ENCODE measurements around the gene PHF23. TPM values are rescaled to one million over a fixed set of nuclear protein-coding genes. Genes with fewer than 3 reads are reported as not detected.
A peak's percentile ranks its signal among the peaks of the same experiment; 100 is the strongest.

Gene PHF23
- total RNA-seq, 1 experiment from 2014 or later, result 48.5 TPM

DNA sequence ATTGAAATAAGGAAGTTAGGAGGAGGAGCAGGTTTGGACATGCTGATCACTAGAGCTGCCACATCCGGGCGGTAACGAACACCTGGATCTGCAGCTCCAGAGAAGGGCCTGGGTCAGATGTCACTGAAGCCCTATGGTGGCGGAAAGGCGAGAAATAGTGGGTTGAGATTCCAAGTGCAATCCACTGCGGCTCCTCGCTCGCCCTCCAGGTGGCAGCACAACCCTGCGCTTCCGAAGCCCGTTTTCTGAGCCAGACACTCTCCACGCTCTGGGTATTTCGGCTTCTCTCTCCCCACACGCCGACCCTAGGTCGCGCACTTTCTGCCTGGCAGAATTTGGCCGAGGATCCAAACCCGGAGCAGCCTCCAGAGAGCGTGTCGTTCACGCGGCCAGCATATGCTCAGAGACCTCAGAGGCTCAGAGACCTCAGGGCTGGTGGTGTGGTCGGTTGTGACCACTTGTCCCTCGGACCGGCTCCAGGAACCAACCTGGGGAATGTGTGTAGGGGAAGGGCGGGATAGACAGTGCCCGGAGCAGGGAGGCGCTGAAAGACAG lies 41.3 kb upstream of the PHF23 start:
- no peaks in the 10 kb centered on the region for H3K27me3 ChIP-seq (ENCODE audit: insufficient read depth, low read length)
- CTCF ChIA-PET, result interaction anchor here (0.6 to 2.0 kb wide), 12 partner anchors 11 to 280 kb away, joined by 3 to 38 read pairs (median 4); partner anchors contain the start of gene NEURL4
- POLR2A ChIA-PET, result interaction anchor here (0.7 to 1.8 kb wide), 9 partner anchors 16 to 298 kb away, joined by 3 to 8 read pairs (median 4); partner anchors contain the start of genes CD68, NEURL4 and TMEM102
- RAD21 ChIA-PET (ENCODE audit: low non-redundant PET in 1 of 2, low total read pairs in 2 of 2, uncharacterized antibody in 2 of 2, unreplicated experiment in 2 of 2), result interaction anchor here (1.2 to 1.5 kb wide), 3 partner anchors 16 to 156 kb away, joined by 3 to 17 read pairs (median 14); no protein-coding TSS in a partner anchor
- H3K9ac ChIP-seq (ENCODE audit: low read length), result peak overlapping the region; percentile 93
- no TSS peak for BruUV-seq (replicated peaks)
- TF ChIP-seq YY1 (IDR thresholded peaks at IDR 0.05; ENCODE audit: extremely low read depth, insufficient replicate concordance, low read depth, low read length), result no peak
- no peak for TF ChIP-seq ZNF274 (IDR thresholded peaks at IDR 0.05; ENCODE audit: low read depth, low read length)
- TF ChIP-seq, protein P1, sequence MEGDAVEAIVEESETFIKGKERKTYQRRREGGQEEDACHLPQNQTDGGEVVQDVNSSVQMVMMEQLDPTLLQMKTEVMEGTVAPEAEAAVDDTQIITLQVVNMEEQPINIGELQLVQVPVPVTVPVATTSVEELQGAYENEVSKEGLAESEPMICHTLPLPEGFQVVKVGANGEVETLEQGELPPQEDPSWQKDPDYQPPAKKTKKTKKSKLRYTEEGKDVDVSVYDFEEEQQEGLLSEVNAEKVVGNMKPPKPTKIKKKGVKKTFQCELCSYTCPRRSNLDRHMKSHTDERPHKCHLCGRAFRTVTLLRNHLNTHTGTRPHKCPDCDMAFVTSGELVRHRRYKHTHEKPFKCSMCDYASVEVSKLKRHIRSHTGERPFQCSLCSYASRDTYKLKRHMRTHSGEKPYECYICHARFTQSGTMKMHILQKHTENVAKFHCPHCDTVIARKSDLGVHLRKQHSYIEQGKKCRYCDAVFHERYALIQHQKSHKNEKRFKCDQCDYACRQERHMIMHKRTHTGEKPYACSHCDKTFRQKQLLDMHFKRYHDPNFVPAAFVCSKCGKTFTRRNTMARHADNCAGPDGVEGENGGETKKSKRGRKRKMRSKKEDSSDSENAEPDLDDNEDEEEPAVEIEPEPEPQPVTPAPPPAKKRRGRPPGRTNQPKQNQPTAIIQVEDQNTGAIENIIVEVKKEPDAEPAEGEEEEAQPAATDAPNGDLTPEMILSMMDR (IDR thresholded peaks at IDR 0.05 in 2 of 3, conservative IDR thresholded peaks at IDR 0.05 in 1 of 3; ENCODE audit: borderline replicate concordance in 1 of 3, insufficient read depth in 1 of 3, low read depth in 2 of 3, low read length in 2 of 3), result peak; percentile 91 to 97 (median 95)
- peak; percentile 98 for TF ChIP-seq RAD21 (IDR thresholded peaks at IDR 0.05; ENCODE audit: low read depth)
- TF ChIP-seq POLR2AphosphoS5 (IDR thresholded peaks at IDR 0.05; ENCODE audit: low read depth, low read length), result peak; percentile 40; the same call in 1 of the 2 replicates
- no peak; the same call in 1 of the 2 replicates for TF ChIP-seq SP1 (IDR thresholded peaks at IDR 0.05; ENCODE audit: low read depth)
- TF ChIP-seq, protein P2, sequence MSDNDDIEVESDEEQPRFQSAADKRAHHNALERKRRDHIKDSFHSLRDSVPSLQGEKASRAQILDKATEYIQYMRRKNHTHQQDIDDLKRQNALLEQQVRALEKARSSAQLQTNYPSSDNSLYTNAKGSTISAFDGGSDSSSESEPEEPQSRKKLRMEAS (IDR thresholded peaks at IDR 0.05), result peak; percentile 66
- no peak for TF ChIP-seq SIN3A (IDR thresholded peaks at IDR 0.05; ENCODE audit: low read depth)
- no peak for TF ChIP-seq EZH2phosphoT487 (IDR thresholded peaks at IDR 0.05; ENCODE audit: borderline replicate concordance)
- no peaks in the 10 kb centered on the region for H3K36me3 ChIP-seq (ENCODE audit: control insufficient read depth in 1 of 2, insufficient read depth in 2 of 2, low read length in 2 of 2)
- no peaks in the 10 kb centered on the region for H4K20me1 ChIP-seq (ENCODE audit: insufficient read depth)
- ATAC-seq, result peak; percentile 73
- H3K9me2 ChIP-seq (ENCODE audit: insufficient read depth), result no peaks in the 10 kb centered on the region
- peak overlapping the region; percentile 45 to 65 for H3K4me3 ChIP-seq (replicated peaks in 1 of 2; ENCODE audit: low read depth in 1 of 2, low read length in 2 of 2)
- H3K27ac ChIP-seq (ENCODE audit: low read depth, low read length), result peak overlapping the region; percentile 73
- DNase-seq (ENCODE audit: low read depth, low spot score), result peak; percentile 70
- intact Hi-C loops (cut with micrococcal nuclease), result loop anchor here (1.0 to 2.0 kb wide), 3 partner anchors 16 to 66 kb away; partner anchors contain the start of gene CLDN7
- H3K4me2 ChIP-seq (ENCODE audit: low read length), result peak overlapping the region; percentile 98
- peaks cover 13 to 34% of the 10 kb centered on the region in 2 experiments for H3K4me1 ChIP-seq (ENCODE audit: control insufficient read depth in 1 of 2, insufficient read depth in 2 of 2, low read length in 2 of 2)
- H3K79me2 ChIP-seq (ENCODE audit: insufficient read depth, low read length), result no peaks in the 10 kb centered on the region
- peak overlapping the region; percentile 50 for H2AFZ ChIP-seq (ENCODE audit: low read depth, low read length, poor library complexity, severe bottlenecking)
- H3K9me3 ChIP-seq (ENCODE audit: control insufficient read depth in 1 of 2, insufficient read depth in 1 of 2, low read depth in 1 of 2, low read length in 2 of 2), result no peaks in the 10 kb centered on the region

Measured in HCT116 (cell line).